HL-60/S4 treated with phorbol 12-myristate 13-acetate at 8.2 ng/mL for 4 days and 3 days (cell line): ENCODE measurements around the gene CALML4.
"Not testable (repeated sequence)": the region's sequence is repeated elsewhere in the genome, so short reads cannot be mapped to it uniquely, and the experiment has no call there.

Experiments
- in situ Hi-C: fragments of 300-500 bp; cut with MboI; formaldehyde crosslinking; loops from 2 replicates; pipeline ENCODE4 v1.15.0; 2022; ENCODE audit warnings: low sequenced_read_pairs

Gene CALML4

GRCh38 chr15:68204776-68205557, at the start of gene CALML4:
Gene CALML4, minus strand, starts transcription at chr15:68205332. Its CDS starts 85 bp downstream, at chr15:68205247.
- in situ Hi-C loops = no loop called here

GRCh38 chr15:68252925-68253534, 47.9 kb upstream of the CALML4 start:
- in situ Hi-C loops = no loop called here

DNA sequence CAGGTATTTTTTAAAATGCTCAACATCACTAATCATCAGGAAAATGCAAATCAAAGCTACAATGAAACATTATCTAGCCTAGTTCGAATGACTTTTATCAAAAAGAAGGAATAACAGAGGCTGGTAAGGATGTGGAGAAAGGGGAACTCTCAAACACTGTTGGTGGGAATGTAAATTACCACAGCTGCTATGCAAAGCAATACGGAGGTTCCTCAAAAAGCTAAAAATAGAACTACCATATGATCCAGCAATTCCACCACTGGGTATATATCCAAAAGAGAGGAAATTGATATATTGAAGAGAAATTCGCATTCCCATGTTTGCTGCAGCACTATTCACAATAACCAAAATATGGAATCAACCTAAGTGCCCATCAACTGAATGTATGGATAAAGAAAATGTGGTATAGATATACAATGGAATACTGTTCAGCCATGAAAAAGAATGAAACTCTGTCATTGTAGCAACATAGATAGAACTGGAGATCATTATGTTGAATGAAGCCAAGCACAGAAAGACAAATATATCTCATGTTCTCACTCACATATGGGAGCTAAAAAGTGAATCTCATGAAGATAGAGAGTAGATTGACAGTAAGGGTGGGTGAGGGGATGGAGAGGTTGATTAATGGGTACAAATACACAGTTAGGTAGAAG, 44.1 kb upstream of the CALML4 start:
- in situ Hi-C loops = no loop called here

DNA sequence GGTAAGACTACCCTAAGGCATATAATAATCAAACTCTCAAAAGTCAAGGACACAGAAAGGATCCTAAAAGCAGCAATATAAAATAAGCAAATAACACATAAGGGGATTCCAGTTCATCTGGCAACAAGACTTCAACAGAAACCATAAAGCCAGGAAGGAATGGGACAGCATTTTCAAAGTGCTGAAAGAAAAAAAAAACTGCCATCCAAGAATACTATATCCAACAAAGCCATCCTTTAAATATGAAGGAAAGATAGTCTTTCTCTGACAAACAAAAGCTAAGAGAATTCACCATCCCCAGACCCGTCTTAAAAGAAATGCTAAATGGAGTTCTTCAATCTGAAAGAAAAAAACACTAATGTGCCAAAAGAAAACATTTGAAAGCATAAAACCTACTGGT, 39.1 kb upstream of the CALML4 start:
- in situ Hi-C loops = no loop called here

DNA sequence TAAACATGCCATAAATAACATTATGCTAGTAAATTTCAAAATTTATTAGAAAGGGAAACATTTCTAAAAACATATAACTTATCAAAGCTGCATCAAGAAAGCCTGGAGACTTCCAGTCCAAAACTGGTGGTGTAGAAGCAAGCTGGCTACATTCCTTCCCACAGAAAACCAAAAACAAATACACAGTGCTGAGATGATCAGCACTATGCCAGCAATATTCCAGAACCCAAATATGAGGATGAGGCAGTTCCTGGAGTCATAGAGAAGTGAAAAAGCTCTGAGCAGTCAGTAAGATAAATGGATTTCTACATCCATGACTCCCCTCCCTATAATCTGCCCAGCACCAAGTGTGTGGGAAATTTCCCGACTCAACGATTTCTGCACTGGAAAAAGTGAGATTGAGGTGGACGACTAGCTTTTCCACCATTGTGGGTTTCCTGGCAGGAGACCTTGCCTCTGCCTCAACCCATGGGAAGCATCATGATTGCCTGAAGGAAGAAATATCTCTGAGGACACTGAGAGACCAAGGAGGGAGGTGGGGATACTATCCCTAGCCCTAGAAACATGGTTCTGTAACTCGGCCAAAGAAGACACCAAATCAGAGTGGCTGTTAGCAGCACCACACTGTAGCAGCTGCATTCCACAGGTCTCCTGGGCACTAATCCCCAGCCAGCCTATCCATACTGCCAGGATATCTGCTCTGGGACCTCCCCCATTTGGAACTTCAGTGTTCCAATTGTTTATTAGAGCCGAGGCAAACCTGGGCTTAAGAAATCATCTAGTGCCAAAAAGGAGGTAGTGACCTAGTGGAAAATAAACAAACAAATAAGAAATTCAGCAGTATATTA, 36.2 kb upstream of the CALML4 start:
- in situ Hi-C loops = no loop called here

GRCh38 chr15:68239025-68239424, 33.9 kb upstream of the CALML4 start:
- in situ Hi-C loops = no loop called here

DNA sequence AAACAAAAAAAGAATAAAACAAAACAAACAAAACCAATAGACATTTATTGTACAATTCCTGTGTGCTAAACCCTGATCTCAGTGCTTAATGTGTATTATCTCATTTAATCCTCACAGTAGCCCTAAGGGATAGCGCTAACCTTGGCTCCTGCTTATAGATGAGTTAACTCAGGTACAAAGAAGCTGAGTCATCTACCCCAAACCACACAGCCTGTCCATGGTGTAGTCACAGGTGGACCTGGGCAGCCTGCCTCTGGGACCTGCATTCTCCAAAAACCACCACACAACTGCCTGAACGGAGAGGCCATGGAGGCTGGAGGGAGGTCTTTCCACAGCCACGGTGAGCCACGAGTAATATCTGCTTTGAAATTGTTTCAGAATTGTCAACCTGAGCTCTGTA, 29.9 kb upstream of the CALML4 start:
- in situ Hi-C loops = no loop called here

- in situ Hi-C loops = not testable (repeated sequence)
These were observed 29.4 kb upstream of the CALML4 start for GRCh38 chr15:68234520-68234919.

DNA sequence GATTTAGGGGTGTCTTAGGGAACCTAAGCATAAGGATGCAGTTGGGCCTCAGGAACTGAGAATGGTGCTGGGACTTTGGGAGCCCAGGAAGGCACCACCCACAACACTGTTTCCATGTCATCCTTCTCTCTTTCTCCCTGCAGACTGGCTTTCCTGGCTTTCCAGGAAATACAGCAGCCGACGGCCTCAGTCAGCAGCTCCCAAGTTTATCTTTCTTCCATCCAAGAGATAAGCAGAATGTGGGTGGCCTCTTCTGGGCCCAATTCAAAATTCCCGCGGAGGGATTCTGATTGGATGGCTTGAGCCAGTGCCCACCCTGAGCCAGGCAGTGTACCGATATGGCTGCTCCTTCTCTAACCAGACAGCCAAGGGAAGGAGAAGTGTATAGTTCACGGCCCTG, 28.9 kb upstream of the CALML4 start:
- in situ Hi-C loops = no loop called here

GRCh38 chr15:68232937-68233336, 27.8 kb upstream of the CALML4 start:
- in situ Hi-C loops = no loop called here

GRCh38 chr15:68232449-68232848, 27.3 kb upstream of the CALML4 start:
- in situ Hi-C loops = no loop called here

DNA sequence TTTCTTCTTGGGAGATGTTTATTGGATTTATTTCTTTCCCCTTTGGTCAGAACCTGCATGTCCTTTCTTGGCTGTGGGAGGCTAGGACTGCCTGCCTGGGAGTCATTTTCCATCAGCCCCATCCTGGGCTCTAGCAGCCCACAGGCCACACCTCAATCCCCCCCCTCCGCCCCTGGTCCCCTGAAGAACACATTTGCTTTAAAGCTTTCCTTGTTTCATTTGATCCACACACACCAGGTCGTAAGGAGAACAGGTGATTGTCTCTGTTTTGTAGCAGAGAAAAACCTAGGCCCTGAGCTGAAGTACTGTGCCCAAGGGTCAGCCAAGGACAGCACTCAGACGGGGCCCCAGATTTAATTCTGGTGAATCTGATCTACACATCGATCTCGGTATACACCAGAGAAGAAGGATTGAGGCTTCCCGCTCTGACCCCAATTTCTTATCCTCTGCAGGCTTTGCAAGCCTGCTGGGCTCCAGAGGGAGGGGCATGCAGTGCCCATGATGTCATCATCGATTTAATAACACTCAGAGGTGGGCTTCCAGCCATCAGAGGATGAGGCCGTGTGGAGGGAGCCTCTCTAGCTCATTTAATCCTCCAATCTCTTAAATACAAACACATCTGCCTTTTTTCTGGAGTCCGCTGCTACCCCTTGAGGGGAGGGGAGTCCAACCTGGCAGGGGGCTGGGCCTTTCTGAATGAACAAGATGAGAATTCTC, 26.1 kb upstream of the CALML4 start:
- in situ Hi-C loops = no loop called here

- in situ Hi-C loops = no loop called here
These were observed 25.3 kb upstream of the CALML4 start for GRCh38 chr15:68230157-68231100.

DNA sequence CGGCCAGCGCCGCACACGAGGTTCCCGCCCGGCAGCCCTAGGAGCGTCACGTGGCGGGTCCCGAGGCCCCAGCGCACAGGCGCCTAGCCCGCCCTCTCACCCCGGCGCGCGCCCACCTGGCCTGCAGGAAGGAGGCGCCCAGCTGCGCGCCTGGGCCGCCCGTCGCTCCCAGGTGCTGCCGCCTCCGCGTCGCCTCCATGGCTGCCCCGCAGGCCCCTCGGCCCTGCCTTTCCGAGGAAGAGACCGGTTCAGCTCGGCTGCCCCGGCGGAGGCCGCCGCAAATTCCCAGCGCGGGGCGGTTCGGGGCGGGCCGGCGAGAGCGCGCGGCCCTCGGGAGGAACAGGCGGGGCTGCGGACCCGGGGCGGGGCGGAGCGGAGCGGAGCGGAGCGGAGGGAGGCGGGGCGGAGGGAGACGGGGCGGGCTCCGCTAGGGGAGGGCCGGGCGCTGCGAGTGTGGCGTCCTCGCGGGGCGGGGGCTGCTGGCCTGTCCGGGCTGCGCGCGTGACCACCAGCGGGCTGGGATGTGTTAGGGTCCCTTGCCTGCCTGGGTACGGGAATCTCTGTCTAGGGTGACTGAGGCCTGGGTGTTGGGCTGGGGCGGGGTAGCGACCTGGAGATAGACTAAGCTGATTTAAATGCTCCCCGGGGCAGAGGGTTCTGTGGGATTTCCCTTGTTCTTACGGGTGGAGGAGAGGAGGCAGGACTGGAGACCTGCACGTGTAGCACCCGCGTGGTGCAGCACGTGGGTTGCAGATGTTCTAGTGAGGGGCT, 24.4 kb upstream of the CALML4 start, which contains the start of gene CLN6:
Gene CLN6, minus strand, starts transcription at position 343 of the 771 bp plus-strand sequence. Its CDS starts 144 bp downstream, at position 199.
- in situ Hi-C loops = no loop called here

DNA sequence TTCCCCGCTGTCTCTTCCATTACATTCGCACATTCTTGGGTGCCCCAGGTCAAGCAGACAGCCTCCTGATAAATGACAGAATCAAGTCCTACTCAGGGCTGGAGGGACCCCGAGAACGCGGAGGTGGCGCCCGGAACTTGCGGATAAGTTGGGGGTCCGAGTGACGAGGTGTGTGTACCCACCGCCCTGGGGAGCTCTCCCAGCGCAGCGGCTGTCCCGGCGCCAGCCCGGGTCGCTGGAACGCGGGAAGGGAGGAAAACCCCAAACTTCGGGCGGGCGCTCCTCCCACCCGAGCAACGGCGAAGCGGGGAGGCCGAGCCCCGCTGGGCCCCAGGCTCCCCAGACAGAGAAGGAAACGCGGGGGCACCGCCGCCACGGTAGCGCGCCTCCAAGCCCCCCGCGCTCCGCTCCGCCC, 23.8 kb upstream of the CALML4 start:
- in situ Hi-C loops = no loop called here

DNA sequence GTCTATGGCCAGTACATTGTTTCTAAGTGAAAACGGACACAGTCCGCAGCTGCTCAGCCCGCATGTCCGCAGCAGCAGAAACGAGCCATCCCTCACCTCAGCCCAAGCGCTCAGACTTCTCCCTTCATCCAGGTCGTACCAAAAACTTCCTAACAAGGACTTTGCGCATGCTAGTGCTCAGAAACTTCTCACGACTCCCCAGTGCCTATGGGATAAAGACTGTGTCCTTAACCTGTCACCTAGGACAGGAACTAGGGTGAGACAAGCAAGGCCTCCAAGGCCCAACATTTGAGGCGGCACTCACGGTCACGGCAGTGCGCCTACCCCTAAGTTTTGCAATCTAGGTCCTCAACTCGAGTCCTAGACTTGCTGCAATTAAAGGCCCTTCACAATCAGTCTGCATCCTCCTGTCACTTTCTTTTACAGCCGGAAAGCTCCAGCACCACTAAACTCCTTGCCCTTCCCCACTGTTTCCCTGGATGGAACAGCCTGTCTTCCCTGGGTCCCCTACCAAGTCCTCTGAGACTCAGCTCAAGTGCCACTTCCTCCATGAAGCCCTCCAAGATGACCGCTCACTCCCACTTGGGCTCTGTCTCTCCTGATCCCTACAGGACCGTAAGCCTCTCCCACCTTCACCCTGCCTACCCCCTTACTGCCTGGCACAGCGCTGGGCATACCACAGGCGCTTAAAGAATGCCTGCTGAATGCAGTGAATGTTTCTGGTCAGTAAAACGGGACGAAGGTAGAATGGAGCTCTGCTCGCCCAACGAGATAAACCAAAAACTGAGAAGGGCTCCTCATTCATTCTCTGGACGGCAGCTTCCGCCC, 23.2 kb upstream of the CALML4 start:
- in situ Hi-C loops = no loop called here

DNA sequence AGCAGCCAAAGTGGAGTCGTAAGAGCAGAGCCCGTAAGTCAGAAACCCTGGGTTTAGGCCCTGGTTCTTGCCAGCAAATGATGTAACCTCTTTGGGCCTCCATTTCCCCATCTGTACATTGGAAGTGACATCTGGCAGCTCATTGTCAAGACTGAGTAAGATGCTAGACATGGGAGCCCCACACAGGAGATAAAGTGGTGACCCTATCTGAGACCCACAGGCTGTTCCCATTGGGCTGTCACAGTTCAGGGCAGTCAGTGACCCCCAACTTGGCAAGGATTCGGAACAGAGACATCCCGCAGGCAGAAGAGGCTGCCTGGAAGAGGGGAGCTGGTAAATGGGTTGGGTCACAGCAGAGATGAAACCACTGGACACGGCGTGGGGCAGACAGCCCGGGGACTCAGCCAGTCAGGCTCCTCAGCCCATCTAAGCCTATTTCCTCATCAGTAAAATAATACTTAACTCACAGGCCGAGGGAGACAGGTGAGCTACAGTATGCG, 22.6 kb upstream of the CALML4 start:
- in situ Hi-C loops = no loop called here
